Endothelial cell of hepatic sinusoid (primary cell): Measurements from ENCODE around the gene ZNG1F.
"Not testable (repeated sequence)": the region's sequence is repeated elsewhere in the genome, so short reads cannot be mapped to it uniquely, and the experiment has no call there.

Experiments
- in situ Hi-C: cut with HindIII; loops from 2 replicates; pipeline ENCODE4 v1.10.0; 2017; ENCODE audit warnings: low sequenced_read_pairs

ZNG1F gene

DNA sequence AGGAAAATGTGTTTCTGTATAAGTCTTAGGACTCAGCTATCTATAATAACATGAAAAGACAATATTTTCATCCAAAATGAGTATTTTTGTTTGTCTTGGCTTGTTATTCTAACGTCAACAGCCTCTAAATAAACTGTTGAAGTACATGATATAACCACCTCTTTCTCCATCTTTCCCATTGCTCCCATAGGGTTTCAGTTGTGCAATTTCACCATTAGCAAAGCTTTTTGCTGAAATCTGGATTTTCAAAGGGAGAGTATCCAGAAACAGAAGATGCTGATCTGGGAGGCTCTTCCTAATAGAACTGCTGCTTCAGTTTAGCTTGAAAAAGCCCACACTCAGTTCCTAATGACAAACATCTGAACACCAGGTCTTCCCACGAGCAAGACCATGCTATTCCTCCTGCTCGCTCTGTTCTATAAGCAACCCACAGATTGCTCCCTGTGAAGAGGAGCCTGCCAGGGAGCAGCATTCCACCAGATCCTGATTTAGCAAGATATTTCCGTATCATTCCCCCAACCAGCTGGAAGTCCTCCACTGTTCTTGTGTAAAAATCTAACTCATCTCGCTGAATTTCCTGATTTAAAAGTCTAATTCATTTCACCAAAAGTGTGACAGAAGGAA, 101.8 kb downstream of the ZNG1F start:
- in situ Hi-C loops = not testable (repeated sequence)

DNA sequence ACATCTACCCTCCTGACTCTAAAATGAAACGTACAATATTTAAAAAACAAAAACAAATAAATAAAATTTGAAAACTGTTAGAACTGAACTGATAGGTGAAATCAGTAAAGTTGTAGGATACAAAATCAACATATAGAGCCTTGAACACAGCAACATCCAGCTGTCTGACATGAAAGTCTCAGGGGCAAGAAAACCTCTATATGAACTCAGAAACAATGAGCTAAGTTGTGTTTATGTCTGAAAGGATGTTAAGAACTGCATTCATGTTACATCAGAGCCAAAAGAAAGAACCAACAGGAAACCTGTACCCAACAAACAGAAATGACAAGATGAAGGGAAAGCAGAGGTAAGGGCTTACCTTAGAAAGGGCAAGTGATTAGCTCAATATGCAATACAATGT, 102.4 kb downstream of the ZNG1F start:
- in situ Hi-C loops = not testable (repeated sequence)

DNA sequence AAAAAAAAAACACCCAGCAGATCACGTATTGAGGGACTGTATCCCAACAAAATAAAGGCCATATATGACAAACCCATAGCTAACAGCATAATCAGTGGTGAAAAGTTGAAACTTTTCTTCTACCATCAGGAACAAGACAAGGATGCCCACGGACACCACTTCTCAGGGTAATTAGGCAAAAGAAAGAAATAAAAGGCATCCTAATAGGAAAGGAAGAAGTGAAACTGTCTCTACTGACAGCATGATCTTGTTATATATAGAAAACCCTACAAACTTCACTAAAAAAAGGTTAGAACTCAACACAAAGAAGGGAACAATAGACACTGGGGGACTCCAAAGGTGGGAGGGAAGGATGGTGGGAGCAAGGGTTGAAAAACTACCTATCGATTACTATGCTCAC, 102.9 kb downstream of the ZNG1F start:
- in situ Hi-C loops = not testable (repeated sequence)

DNA sequence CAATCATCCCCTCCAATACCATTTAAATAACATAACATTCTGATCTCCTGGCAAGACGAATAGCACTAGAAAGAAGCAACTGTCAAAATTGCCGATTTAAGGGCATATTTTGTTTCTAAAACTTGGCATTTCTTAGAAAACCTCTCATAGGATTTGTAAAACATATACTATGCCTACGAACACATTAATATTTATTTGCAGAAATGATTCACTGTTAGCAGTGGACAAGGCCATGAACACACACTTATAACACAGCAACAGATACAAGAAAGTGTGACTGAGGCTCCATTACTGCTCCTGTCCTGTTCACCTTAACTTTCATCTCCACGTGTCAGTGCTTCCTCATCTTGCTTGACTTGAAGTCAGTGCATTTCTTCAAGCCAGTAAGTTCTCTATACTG, 106.8 kb downstream of the ZNG1F start:
- in situ Hi-C loops = not testable (repeated sequence)
